Smooth muscle cell (in vitro differentiated cells): ENCODE data around the gene NHS. TPM values are rescaled to one million over a fixed set of nuclear protein-coding genes. Genes with fewer than 3 reads are reported as not detected.

Experiments
- DNase-seq: peaks from one replicate; lab custom pipeline; 2025; ENCODE audit not compliant: unreplicated experiment; lab: John Stamatoyannopoulos, UW
- H2AFZ ChIP-seq: fragments of 200-600 bp; sonication (generic); 2 replicates; pipeline ENCODE4 v1.6.0; 2016; ENCODE audit warnings: antibody characterized with exemption, low read depth, mild to moderate bottlenecking
- H3F3A ChIP-seq: fragments of 200-600 bp; sonication (generic); 2 replicates; pipeline ENCODE4 v1.6.0; 2017; ENCODE audit warnings: antibody characterized with exemption, low read depth
- H3K27ac ChIP-seq: fragments of 200-600 bp; sonication (generic); 2 replicates; pipeline ENCODE4 v1.5.1; 2016; ENCODE audit warnings: low read depth, mild to moderate bottlenecking
- H3K27me3 ChIP-seq: fragments of 200-600 bp; sonication (generic); 2 replicates; pipeline ENCODE4 v1.6.1; 2016; ENCODE audit warnings: low read depth, mild to moderate bottlenecking
- H3K36me3 ChIP-seq: fragments of 200-600 bp; sonication (generic); 2 replicates; pipeline ENCODE4 v1.5.1; 2016; ENCODE audit warnings: low read depth
- H3K4me1 ChIP-seq: fragments of 200-600 bp; sonication (generic); 2 replicates; pipeline ENCODE4 v1.5.1; 2016; ENCODE audit warnings: low read depth
- H3K4me2 ChIP-seq: fragments of 200-600 bp; sonication (generic); 2 replicates; pipeline ENCODE4 v1.6.0; 2016; ENCODE audit warnings: mild to moderate bottlenecking
- H3K4me3 ChIP-seq: fragments of 200-600 bp; sonication (generic); 2 replicates; pipeline ENCODE4 v1.5.1; 2016; ENCODE audit warnings: mild to moderate bottlenecking
- H3K79me2 ChIP-seq: fragments of 200-600 bp; sonication (generic); 2 replicates; pipeline ENCODE4 v1.6.0; 2016; ENCODE audit warnings: low read depth, mild to moderate bottlenecking
- H3K9ac ChIP-seq: fragments of 200-600 bp; sonication (generic); 2 replicates; pipeline ENCODE4 v1.6.0; 2016; ENCODE audit warnings: low read depth
- H3K9me3 ChIP-seq: fragments of 200-600 bp; sonication (generic); replicated peaks from 2 replicates; pipeline ENCODE4 v1.5.1; 2016; ENCODE audit warnings: low read depth
- H4K20me1 ChIP-seq: fragments of 200-600 bp; sonication (generic); 2 replicates; pipeline ENCODE4 v1.6.0; 2016; ENCODE audit warnings: low read depth
- WGBS: methylation state at CpG from one replicate; pipeline ENCODE4 v1.1.7; 2016; ENCODE audit warnings: low lambda C conversion rate; 5-methylcytosine and 5-hydroxymethylcytosine counted together
- polyA plus RNA-seq: library from polyadenylated mRNA; unstranded; fragments of >200 nt; fragmentation: Nextera tagmentation; extraction: Ambion mirVana; gene quantifications from 2 replicates; pipeline ENCODE4 v1.2.1, GENCODE V29; 2016
- total RNA-seq: library from RNA; depleted of rRNA; stranded (reverse); fragments of >200 nt; gene quantifications from 2 replicates; pipeline ENCODE4 v1.2.3, GENCODE V29; 2014
- TF ChIP-seq, protein P1 (sequence below): fragments of 200-600 bp; sonication (generic); IDR thresholded peaks from 2 replicates; pipeline ENCODE4 v1.5.1; 2017; ENCODE audit warnings: borderline replicate concordance, mild to moderate bottlenecking, antibody characterized with exemption; ENCODE audit not compliant: insufficient read depth, poor library complexity, severe bottlenecking

Gene NHS
- total and polyA plus RNA-seq, 2 experiments from 2014 or later, result 2.6 to 9.6 TPM

DNA sequence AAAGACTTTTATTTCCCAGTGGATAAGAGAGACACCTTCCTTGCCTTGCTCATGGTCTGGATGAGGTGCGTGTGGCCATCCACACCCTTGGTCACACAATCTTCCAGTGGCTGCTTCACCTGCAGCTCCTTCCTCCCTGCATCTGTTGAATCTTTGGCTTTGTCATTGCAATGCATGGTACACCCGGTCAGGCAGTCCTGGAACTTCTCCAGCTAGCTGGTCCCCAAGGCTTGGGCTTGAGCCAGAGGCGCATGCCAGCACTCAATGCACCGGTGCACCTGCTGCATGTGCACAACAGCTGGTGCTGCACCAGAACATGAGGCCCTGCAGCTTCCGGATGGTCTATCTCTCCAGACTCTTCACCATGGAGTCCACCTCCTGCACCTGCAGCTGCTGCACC is 394.0 kb downstream of the NHS start:
- WGBS, result 89% methylated on average over 5 of the region's 5 CpGs

DNA sequence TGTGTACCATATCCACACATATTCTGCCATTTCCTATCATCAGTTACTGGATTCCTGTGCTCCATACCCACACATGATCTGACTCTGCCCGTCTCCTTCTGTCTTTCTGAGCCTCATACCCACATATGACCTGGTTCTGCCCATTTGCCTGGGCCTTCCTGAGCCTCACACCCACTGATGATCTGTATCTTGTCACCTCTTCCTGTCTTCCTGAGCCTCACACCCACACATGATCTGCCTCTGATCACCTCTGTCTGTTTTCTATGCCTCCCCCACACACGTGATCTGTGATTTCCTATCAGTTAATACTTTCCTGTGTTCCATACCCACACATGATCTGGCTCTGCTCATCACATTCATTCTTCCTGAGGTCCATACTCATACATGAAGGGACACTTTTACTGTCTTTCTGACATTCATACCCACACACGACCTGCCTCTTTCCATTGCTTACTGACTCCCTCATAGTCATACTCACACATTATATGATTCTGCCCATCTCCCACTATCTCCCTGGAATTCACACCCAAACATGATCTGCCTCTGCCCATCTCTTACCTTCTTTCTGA is 394.8 kb downstream of the NHS start:
- TF ChIP-seq, protein P1, sequence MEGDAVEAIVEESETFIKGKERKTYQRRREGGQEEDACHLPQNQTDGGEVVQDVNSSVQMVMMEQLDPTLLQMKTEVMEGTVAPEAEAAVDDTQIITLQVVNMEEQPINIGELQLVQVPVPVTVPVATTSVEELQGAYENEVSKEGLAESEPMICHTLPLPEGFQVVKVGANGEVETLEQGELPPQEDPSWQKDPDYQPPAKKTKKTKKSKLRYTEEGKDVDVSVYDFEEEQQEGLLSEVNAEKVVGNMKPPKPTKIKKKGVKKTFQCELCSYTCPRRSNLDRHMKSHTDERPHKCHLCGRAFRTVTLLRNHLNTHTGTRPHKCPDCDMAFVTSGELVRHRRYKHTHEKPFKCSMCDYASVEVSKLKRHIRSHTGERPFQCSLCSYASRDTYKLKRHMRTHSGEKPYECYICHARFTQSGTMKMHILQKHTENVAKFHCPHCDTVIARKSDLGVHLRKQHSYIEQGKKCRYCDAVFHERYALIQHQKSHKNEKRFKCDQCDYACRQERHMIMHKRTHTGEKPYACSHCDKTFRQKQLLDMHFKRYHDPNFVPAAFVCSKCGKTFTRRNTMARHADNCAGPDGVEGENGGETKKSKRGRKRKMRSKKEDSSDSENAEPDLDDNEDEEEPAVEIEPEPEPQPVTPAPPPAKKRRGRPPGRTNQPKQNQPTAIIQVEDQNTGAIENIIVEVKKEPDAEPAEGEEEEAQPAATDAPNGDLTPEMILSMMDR, result no peak
- no peaks in the 10 kb centered on the region for H3K4me1 ChIP-seq
- no peaks in the 10 kb centered on the region for H3K9me3 ChIP-seq
- 65% methylated on average over 3 of the region's 3 CpGs for WGBS
- no peak overlapping the region for H3K4me2 ChIP-seq
- no peaks in the 10 kb centered on the region for H3K27me3 ChIP-seq
- H3K27ac ChIP-seq, result no peak overlapping the region
- H3K9ac ChIP-seq, result no peak overlapping the region
- H3F3A ChIP-seq, result no peaks in the 10 kb centered on the region
- no peak overlapping the region for H3K4me3 ChIP-seq
- H2AFZ ChIP-seq, result no peak overlapping the region
- no peaks in the 10 kb centered on the region for H3K79me2 ChIP-seq
- no peaks in the 10 kb centered on the region for H3K36me3 ChIP-seq
- no peaks in the 10 kb centered on the region for H4K20me1 ChIP-seq
- no peak for DNase-seq

More for the DNA sequence above, 394.0 kb downstream of the NHS start:
- no peaks in the 10 kb centered on the region for H3K79me2 ChIP-seq
- H3K9me3 ChIP-seq, result no peaks in the 10 kb centered on the region
- no peaks in the 10 kb centered on the region for H3K27me3 ChIP-seq
- no peak for DNase-seq
- TF ChIP-seq, protein P1, result no peak
- no peaks in the 10 kb centered on the region for H3F3A ChIP-seq
- H3K4me3 ChIP-seq, result no peak overlapping the region
- no peaks in the 10 kb centered on the region for H4K20me1 ChIP-seq
- no peak overlapping the region for H3K4me2 ChIP-seq
- H3K36me3 ChIP-seq, result no peaks in the 10 kb centered on the region
- no peak overlapping the region for H3K27ac ChIP-seq
- H3K4me1 ChIP-seq, result no peaks in the 10 kb centered on the region
- H3K9ac ChIP-seq, result no peak overlapping the region
- no peak overlapping the region for H2AFZ ChIP-seq

DNA sequence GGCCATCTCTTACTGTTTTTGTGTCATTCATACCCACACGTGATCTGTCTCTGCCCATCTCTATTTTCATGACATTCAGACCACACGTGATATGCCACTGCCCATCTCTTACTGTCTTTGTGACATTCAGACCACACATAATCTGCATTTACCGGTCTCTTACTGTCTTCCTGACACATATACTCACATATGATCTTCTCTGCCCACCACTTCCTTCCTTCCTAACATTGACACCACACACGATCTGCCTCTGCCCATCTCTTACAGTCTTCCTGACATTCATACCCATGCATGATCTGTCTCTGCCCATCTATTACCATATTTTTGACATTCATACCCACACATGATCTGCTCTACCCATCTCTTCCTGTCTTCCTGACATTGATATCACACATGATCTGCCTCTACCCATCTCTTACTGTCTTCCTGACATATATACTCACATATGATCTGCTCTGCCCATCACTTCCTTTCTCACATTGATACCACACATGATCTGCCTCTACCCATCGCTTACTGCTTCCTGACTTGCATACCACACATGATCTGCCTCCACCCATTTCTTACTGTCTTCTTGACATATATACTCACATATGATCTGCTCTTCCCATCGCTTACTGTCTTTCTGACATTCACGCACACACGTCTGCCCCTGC is 398.3 kb downstream of the NHS start:
- no peak for DNase-seq
- H3K4me3 ChIP-seq, result no peak overlapping the region
- no peaks in the 10 kb centered on the region for H3K36me3 ChIP-seq
- no peaks in the 10 kb centered on the region for H3K9me3 ChIP-seq
- WGBS, result 77% methylated on average over 8 of the region's 8 CpGs
- no peaks in the 10 kb centered on the region for H3K27me3 ChIP-seq
- no peaks in the 10 kb centered on the region for H3K79me2 ChIP-seq
- no peak overlapping the region for H3K9ac ChIP-seq
- no peaks in the 10 kb centered on the region for H4K20me1 ChIP-seq
- no peak overlapping the region for H2AFZ ChIP-seq
- no peak overlapping the region for H3K4me2 ChIP-seq
- no peak overlapping the region for H3K27ac ChIP-seq
- TF ChIP-seq, protein P1, result no peak
- no peaks in the 10 kb centered on the region for H3F3A ChIP-seq
- H3K4me1 ChIP-seq, result no peaks in the 10 kb centered on the region

DNA sequence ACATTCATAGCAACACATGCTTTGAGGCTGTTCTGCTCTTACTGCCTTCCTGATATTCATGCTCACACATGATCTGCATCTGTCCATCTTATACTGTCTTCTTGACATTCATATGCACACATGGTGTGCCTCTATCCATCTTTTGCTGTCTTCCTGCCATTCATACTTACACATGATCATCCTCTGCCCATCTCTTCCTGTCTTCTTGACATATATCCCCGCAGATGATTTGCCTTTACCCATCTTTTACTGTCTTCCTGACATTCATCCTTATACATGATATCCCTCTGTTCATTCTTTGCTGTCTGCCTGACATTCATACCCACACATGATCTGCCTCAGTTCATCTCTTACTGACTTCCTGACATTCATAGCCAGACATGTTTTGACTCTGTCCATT is 399.1 kb downstream of the NHS start:
- 75% methylated on average over 1 of the region's 1 CpG for WGBS
- DNase-seq, result no peak
- no peak overlapping the region for H3K4me2 ChIP-seq

More for the DNA sequence above, 399.1 kb downstream of the NHS start:
- Histone ChIP-seq H3K27ac (no peak overlapping the region), H3K27me3 (no peaks in the 10 kb centered on the region), H3K79me2 (no peaks in the 10 kb centered on the region), H3K4me1 (no peaks in the 10 kb centered on the region), H3K4me3 (no peak overlapping the region), H3K9me3 (no peaks in the 10 kb centered on the region), H3F3A (no peaks in the 10 kb centered on the region), H3K36me3 (no peaks in the 10 kb centered on the region), H3K9ac (no peak overlapping the region), H2AFZ (no peak overlapping the region), H4K20me1 (no peaks in the 10 kb centered on the region)
- TF ChIP-seq, protein P1, result no peak
